HG03571 (cell line): ENCODE data around the gene GPAT3.
"Not testable (repeated sequence)": the region's sequence is repeated elsewhere in the genome, so short reads cannot be mapped to it uniquely, and the experiment has no call there.

Experiments
- ATAC-seq: cut with Tn5 transposase; IDR thresholded peaks from one replicate; pipeline ENCODE4 v1.9.1; 2021; ENCODE audit not compliant: unreplicated experiment

Gene GPAT3

GRCh38 chr4:83591730-83592129 is 55.8 kb downstream of the GPAT3 start:
- no peak for ATAC-seq

DNA sequence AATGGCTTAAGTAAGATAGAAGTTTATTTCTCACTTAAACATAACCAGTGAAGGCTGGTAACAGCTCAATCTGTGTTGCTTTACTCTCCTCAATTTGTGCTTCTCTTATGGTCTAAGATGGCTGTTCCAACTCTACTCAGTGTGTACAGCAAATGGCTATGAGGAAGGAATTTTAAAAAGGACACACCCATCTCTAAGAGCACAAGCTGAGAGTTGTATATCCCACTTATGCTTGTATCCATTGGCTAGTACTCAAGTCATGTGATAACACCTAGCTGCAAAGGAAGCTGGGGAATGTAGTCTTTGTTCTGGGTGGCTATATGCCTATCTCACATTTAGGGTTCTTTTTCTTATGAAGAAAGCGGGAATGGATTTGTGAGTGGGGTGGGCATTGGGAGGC is 63.3 kb downstream of the GPAT3 start:
- peak; percentile 57 for ATAC-seq

- ATAC-seq, result no peak
These were observed 67.2 kb downstream of the GPAT3 start for GRCh38 chr4:83603129-83603528.

- no peak for ATAC-seq
These were observed 68.4 kb downstream of the GPAT3 start for GRCh38 chr4:83604321-83604720.

- no peak for ATAC-seq
These were observed 69.3 kb downstream of the GPAT3 start for GRCh38 chr4:83605210-83605609.

DNA sequence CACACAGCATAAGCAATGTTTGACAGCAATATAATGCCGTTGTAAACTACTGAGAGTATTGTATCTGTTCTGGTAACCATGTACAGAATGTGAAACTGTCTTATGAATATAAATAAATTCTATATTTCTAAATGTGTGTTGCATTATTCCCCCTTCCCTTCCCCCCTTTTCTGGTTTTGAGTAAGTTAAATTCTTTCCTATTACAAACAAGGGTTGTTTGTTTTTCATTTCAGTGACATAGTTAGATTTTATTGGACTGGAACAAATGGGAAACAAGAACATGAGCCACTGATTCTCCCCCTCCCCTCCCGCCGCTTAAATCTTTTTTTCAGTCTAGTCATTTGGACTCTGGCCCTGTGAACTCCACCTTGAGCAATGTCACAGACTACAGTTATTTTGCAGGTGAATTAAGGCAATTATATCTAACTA is 69.8 kb downstream of the GPAT3 start:
- ATAC-seq, result no peak

DNA sequence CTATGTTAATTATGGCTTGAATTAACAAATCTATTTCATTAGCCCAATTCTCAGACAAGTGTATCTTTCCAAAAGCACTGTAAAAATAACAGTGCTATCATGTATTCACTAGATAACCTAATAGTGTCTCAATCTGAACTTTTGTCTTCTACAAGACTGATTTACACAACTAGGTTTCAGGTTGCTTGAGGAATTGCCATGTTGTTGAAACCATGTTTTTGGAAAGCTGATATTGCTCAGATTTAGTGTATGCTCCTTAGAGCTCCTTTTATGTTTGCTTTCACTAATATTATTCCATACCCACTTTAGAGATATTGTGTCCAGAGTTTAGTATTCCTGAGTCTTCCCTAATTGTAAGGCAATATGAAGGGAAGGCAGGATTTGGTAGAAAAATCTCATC is 70.6 kb downstream of the GPAT3 start:
- ATAC-seq, result no peak

- ATAC-seq, result no peak
These were observed 71.0 kb downstream of the GPAT3 start for GRCh38 chr4:83606898-83607297.

GRCh38 chr4:83609365-83609764 is 73.5 kb downstream of the GPAT3 start:
- no peak for ATAC-seq

GRCh38 chr4:83610729-83611128 is 74.8 kb downstream of the GPAT3 start:
- ATAC-seq, result no peak

GRCh38 chr4:83613023-83613422 is 77.1 kb downstream of the GPAT3 start:
- ATAC-seq, result no peak

GRCh38 chr4:83613994-83614393 is 78.1 kb downstream of the GPAT3 start:
- ATAC-seq, result no peak

GRCh38 chr4:83616252-83616651 is 80.3 kb downstream of the GPAT3 start:
- no peak for ATAC-seq

DNA sequence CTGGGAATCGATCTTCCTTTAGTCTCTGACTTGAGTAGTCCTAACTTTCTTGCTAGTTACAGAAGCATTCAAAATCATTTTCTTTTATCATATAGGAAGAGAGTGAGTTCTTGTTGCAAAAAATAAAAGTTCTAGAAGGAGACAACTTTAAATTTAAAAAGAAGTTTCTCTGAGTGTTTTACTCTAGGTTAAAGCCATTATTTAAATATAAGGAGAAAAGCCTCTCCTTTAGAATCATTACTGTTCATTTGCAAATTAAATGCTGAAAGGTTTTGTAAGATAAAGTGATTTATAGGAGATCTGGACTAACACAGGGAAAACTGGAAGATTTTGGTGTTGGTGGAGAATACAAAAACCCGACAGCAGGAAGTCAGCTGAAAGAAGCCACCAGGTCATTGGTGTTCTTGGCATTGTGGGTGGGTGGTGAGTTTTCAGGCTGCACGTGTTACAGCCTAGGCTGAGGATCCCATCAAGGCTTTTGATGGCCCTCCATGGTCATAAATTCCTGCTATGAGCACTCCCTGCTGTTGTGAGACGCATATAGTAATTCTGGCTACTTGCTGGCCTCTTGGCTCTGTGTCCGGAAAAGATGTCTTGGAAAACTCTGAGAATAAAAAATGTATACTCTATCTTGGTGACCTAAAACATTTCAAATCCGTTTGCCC is 81.6 kb downstream of the GPAT3 start:
- ATAC-seq, result no peak

DNA sequence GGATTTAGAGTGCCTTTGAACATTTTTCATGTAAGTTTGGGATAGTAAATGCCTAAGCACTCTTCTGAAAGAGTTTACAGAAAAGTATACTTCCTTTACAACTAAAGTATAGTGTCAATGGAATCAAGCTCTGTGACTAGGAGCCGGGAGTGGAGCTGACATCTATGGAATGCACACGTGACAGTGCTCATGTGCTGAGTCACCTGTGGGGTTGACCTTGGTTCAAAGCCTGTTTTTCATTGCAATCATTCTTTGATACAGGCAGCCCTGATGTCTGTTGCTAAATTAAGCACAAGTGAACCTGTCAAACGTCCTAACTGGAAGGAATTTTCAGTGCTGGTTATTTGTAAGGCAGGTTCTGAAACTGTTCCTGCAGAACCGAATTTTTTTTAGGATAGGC is 82.5 kb downstream of the GPAT3 start:
- ATAC-seq, result no peak

DNA sequence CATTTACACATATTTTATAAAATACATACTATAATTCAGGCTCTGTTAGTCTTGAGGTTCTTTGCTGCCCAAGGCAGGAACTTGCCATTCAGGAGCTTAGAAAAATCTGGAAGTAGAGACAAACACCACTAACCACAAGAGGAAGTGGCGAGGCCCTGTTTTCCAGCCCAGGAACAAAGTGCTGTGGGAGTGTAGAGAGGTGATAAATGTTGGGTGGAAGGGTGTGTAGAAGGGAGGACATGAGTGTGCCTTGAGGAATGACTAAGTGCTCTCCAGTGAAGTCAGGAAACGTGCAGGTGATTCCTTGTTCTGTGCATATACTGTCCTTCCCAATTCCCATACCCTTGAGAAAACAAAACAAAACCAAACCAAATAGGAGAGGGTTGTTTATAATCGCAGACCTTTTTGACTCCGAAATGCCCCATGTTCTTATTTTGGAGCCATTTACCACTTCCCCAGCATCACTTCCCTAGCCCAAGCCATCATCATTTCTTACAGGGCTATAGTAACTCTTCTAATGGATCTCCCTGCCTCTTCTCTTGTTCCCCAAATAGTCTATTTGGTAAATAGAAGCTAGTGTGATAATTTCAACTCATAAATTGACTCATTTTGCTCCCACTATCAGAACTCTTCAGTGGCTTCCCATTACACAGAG is 83.2 kb downstream of the GPAT3 start:
- ATAC-seq, result no peak

DNA sequence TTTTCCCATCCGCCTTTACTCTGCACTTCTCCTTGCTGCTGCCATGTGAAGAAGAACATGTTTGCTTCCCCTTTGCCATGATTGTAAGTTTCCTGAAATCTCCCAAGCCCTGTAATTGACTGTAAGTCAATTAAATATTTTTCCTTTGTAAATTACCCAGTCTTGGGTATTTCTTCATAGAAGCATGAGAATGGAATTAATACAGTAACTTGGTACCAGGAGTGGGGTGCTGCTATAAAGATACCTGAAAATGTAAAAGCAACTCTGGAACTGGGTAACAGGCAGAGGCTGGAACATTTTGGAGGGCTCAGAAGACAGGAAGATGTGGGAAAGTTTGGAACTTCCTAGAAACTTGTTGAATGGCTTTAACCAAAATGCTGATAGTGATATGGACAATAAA is 86.2 kb downstream of the GPAT3 start:
- ATAC-seq, result not testable (repeated sequence)

DNA sequence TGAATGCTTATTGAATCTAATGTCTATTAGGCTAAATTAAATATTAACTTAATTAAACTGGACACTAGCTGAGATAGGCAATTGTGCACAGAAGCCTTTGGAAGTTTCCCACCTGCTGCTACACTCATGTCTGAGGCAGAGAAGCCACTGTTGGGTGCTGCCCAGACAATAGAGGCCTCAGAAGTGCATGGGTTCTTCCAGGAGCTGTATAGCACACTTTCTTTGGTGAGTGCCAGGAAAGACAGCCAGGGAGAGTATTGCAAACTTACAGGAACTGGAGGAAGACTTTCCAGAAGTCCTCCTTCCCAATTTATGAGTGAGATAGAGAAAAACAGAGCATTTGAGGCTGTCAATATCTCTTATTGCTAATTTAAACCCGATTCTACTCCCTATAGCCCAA is 89.9 kb downstream of the GPAT3 start:
- ATAC-seq, result no peak

GRCh38 chr4:83626245-83626836 is 90.4 kb downstream of the GPAT3 start:
- ATAC-seq, result no peak

DNA sequence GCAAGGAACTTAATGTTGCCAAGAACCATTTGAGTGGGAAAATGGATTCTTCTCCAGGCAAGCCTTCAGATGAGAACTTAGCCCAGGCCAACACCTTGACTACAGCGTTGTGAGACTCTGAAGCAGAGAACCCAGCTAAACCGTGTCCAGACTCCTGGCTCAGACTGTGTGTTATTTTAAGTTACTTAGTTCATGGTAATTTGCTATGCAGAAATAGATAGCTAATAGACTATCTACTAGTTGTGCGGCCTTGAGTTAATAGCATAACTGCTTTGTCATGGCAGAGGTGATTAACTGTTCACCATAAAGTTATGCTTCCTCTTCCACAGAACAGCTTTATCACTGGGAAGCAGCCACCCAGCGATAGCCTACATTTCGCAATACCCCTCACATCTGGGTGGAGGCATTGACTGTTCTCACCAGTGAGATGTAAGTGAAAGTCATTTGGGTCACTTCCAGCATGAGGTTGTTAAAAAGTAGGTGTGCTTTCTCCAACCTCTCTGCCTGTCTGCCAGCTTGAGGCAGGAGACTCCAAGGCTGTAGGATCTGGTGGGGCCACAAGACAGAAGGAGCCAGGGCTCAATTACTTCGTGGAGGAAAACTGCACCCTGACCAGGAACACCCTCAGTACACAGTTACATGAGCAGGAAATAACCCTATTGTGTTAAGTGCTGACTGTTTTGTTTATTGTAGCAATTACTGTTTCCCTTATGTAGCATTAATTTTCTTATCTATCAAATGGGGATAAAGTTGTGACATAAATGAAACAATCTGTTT is 94.2 kb downstream of the GPAT3 start:
- ATAC-seq, result no peak

DNA sequence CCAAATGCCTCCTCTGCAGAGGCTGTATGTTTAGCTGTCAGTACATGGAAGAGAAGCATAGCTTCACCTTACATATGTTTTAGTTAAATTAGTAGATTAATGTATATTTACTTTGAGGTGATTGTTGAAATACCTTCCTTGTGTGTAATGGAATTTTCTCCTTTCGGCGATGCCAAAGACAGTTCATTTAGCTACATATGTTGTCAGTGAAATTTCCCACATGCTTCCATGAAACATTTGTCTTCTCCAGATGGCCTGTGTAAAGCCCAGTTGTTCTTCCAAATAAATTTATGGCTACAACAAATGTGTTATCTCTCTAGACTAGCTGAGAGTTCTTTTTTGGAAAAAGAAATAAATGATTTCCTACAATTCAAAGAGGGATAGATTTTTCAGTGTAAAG is 95.2 kb downstream of the GPAT3 start:
- no peak for ATAC-seq

- no peak for ATAC-seq
These were observed 101.0 kb downstream of the GPAT3 start for GRCh38 chr4:83636930-83637329.
